GM19324 (cell line): Measurements from ENCODE around the gene ARHGAP10.

ENCODE experiments used
- ATAC-seq: cut with Tn5 transposase; IDR thresholded peaks from one replicate; pipeline ENCODE4 v1.9.1; 2021; ENCODE audit warnings: mild to moderate bottlenecking, moderate library complexity; ENCODE audit not compliant: unreplicated experiment, low FRiP score

The ARHGAP10 gene

GRCh38 chr4:147764337-147764736 lies 32.4 kb downstream of the ARHGAP10 start:
- no peak for ATAC-seq

DNA sequence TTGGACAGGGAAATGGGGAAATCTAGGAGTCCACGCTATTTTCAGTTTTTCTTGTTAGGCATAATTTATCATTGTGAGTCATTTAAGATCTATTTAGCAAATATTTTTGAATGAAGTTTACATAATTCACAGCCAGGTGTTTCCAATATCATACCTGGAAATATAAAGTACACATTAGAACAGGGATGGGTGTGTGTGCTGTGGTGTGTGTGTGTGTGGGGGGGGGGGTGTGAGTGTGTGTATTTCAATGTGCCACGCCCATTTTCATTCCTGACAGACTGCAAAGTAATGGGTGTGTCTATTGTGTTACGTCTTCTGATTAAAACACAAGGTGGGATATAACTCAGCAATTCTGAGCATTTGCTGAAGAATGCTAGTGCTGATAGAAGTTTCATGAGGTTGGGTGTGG lies 33.2 kb downstream of the ARHGAP10 start:
- ATAC-seq = no peak

DNA sequence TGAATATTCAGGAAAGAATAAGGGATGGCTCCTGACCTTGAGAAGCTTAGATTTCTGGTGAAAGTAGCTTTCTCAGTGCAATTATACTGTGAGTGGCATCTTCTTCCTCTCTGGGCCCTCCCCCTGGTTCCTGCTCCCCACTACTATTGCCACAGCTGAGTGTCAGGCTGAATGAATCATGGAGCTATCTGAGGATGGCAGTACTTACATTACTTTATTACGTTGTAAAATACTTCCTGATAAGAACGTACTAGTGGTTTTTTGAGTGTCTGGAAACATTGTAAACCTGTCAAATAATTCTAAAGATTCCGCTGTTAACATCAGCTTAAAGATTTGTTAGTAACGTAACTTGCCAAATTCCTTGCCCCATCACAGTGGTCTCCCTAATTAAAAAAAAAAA lies 36.2 kb downstream of the ARHGAP10 start:
- no peak for ATAC-seq

DNA sequence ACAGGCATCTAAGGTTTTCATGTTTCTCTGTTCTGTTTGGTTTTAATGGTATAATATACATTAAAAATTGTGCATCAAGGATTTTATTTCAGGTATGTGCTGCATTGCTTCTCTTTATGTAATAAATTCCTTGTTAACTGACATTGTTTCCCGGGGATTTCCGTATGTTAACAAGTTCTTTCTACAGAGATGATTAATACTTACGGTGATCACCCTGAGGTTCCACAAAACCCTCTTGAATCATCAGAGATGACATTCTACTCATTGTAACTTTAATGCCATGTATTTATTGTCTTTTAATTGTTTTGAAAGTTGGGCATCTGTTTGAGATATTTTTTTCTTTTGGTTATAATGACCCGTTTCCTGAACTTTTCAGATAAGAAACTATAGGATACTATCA lies 37.5 kb downstream of the ARHGAP10 start:
- no peak for ATAC-seq

GRCh38 chr4:147770831-147771230 lies 38.9 kb downstream of the ARHGAP10 start:
- no peak for ATAC-seq

- ATAC-seq = no peak
Observed at GRCh38 chr4:147772056-147772455, 40.2 kb downstream of the ARHGAP10 start.

DNA sequence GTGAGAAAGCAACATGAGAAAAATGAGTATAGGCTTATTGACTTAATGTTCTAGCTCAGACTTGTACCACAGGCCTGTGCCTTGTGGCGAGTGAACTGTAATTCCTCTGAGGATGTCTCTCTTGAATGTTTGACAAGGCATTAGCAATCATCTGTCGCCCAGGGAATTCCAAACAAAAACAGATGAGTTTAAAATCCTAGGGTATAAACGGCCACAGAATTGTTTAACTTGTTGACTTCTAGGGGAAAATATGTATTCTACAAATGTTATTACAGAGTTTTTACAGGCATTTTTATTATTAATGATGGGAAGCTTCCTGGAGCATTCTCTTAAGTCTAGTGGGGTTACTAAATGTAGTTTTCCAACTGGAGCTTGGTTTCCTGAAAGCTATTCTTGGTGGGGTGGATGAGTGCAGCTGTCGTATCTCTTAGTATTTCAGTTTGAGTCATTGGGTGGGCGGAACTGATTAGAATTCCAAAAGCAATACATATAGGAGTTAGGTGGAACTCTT lies 40.6 kb downstream of the ARHGAP10 start:
- no peak for ATAC-seq

DNA sequence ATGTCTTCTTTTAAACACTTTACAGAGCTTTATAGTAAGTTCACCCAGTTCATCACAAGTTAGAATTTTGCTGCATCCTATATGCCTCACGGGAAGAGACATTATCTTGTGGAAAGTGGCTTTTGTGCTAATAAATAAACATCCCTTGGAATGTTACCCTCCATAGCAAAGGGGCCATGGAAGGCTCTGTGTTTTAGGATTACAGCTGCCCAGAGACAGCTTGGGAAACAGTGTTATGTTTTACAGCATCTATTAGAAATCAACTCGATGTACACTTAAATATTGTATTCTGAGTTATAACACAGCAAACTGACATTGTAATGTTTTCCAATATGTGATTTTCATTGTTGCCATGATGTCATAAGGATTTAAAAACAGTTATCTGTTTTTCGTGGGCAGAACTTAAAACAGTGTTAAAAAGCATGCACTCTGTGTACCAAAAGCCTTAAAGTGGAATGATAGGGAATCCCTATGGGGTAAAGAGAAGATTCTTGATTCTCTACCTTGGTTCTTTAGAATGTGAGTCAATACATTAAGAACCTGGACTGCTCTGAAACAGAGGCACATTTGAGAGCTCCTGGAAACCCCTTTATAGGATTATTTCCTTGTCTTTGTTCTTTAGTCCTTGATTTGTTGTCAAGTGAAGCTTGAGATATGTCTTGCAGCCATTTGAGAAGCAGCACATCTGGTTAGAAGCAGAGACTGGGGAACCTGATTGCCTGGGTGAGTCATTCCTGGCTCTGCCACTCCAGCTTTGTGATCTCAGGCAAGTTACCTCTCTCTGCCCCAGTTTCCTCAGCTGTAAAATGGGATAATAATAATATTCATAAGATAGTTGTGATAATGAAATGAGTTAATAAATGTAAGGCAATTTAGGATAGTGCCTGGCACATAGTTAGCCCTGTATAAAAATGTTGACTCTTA lies 41.6 kb downstream of the ARHGAP10 start:
- ATAC-seq = no peak

GRCh38 chr4:147776716-147777115 lies 44.8 kb downstream of the ARHGAP10 start:
- no peak for ATAC-seq

GRCh38 chr4:147777456-147778091 lies 45.7 kb downstream of the ARHGAP10 start:
- no peak for ATAC-seq

- peak; percentile 76 for ATAC-seq
Observed at GRCh38 chr4:147778942-147779341, 47.1 kb downstream of the ARHGAP10 start.

GRCh38 chr4:147779451-147779850 lies 47.6 kb downstream of the ARHGAP10 start:
- no peak for ATAC-seq

- peak; percentile 81 for ATAC-seq
Observed at GRCh38 chr4:147780137-147780777, 48.4 kb downstream of the ARHGAP10 start.

DNA sequence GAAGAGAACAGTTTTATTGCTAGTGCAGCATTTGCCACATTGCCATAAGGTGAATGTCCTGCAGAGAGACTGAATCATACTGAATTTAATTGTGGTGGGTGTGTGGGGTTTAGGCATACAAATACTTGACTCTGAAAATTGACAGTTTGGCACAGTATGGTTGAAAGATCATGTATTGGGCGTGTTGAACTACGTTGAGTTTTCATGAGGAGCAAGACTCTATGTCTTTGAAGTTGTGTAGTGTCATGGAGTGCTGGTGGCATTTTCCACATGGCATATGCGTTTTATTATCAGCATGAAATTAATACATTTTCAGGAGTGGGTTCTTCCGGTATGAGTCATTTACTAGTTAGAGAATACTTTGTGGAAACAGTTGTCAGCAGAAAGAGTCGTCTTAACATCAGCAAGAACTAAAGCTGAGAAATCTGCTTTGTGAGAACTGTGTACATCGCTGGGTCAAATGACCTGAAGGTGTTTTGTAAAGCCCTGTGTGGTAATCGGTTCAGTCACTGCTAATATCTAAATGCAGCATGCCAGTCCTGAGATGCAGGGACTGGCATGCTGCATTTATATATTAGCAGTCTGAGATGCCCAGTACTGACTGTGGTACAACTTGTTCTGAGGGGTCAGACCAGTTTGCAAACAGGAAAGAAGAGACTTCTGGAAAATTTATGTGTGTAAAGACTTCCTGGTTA lies 50.3 kb downstream of the ARHGAP10 start:
- ATAC-seq = no peak

GRCh38 chr4:147785129-147785528 lies 53.2 kb downstream of the ARHGAP10 start:
- no peak for ATAC-seq

- peak; percentile 62 for ATAC-seq
Observed at GRCh38 chr4:147786031-147786430, 54.1 kb downstream of the ARHGAP10 start.

DNA sequence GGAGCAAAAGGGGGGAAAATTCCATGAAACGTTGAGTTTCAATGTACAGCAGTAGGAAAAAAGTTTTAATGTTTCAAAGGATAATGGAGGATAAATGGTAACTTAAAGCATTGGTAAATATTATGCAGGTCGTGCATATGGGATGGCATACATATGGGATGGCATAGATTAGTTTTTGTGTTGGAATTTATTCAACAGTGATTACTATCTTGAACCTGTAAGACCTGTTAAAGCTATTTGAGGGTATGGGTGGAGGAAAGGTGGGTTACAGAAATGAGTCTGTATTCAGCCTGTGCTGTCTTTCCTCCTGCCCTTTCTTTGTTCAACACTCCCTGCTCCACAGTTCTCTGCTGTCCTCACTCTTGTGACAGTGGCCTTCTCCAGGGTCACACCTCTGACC lies 54.6 kb downstream of the ARHGAP10 start:
- no peak for ATAC-seq

DNA sequence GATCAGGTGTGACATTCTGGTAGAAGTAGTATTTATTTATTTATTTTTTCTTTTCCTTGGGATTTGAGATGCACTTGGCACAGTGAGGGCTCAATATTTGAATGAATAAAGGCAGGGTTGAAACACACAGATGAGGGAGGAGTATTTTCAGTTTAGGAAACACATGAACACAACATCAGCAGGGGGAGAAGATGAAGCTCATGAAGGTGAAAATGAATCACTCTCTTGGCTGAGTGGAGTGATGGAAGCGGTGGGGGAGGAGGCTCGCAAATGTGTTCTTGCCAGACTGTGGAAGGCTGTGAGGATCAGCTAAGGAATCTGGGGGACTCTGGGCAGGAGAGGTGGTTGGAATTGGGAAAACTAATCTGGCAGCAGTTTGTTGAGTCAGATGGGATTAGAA lies 55.3 kb downstream of the ARHGAP10 start:
- no peak for ATAC-seq

GRCh38 chr4:147788791-147789190 lies 56.9 kb downstream of the ARHGAP10 start:
- no peak for ATAC-seq

DNA sequence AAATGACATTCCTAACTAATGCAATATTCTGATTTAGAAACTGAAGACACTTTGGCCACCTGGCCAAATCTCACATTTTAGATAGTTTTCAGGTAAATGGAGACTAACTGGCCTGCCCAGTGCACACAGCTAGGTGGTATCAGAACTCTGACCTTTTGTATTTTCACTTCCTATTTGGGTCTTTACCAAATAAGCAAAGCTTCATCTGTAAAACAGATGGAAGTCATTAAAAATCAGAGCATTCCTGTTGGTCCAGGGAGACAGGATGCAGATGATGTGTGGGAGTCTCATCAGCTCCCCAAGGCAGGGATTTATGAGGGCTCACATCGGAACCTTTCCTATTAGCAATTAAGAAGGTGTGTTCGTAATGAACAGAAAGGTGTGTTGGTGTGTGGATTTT lies 57.7 kb downstream of the ARHGAP10 start:
- ATAC-seq = no peak

DNA sequence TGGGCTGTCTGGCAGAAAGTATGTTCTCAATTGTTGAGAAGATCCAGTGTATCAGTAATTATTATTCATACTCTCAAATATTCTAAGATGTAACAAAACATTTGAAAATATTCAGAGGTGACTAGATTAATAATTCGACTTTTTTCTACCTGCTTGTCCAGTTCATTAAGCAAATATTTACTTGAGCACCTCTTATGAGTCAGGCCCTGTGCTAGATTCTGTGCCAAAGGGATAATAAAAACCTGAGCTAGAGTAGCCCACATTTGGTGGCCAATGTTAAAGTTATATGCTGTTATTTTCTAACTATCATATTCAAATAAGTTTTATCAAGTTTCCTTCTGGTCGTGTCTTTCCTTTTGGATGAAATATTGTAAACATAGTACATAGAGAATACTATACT lies 58.5 kb downstream of the ARHGAP10 start:
- ATAC-seq = no peak
